CD4-positive, alpha-beta memory T cell (primary cell): ENCODE measurements around the gene SINHCAF. TPM values are rescaled to one million over a fixed set of nuclear protein-coding genes. Genes with fewer than 3 reads are reported as not detected.
"Not testable (repeated sequence)": the region's sequence is repeated elsewhere in the genome, so short reads cannot be mapped to it uniquely, and the experiment has no call there.

ENCODE experiments used
- CTCF ChIA-PET: fragments of 350-600 bp; sonication (Branson Sonifier 250); formaldehyde crosslinking; loops from one replicate; lab custom pipeline; 2021; ENCODE audit warnings: inconsistent platforms; ENCODE audit not compliant: partially characterized antibody; lab: Charles Lee
- POLR2A ChIA-PET: fragments of 350-600 bp; sonication (Branson Sonifier 250); formaldehyde crosslinking; loops from one replicate; lab custom pipeline; 2021; ENCODE audit not compliant: partially characterized antibody; lab: Charles Lee
- DNase-seq, 5 donors: peaks; one replicate each; pipeline versions ENCODE4 v3.0.0 to v3.0.0-alpha.2; 2020 to 2022; ENCODE audit warnings: mixed read lengths in 1 of 5
- H3K27ac ChIP-seq: one replicate; pipeline ENCODE4 v1.7.0; 2013; ENCODE audit warnings: low read depth, low read length
- H3K27me3 ChIP-seq: 2 replicates; pipeline ENCODE4 v1.7.0; 2013; ENCODE audit warnings: mild to moderate bottlenecking, low read length, moderate library complexity; ENCODE audit not compliant: insufficient read depth
- H3K36me3 ChIP-seq: 2 replicates; pipeline ENCODE4 v1.7.0; 2013; ENCODE audit warnings: mild to moderate bottlenecking, low read length, moderate library complexity; ENCODE audit not compliant: insufficient read depth
- H3K4me1 ChIP-seq: 2 replicates; pipeline ENCODE4 v1.7.0; 2013; ENCODE audit warnings: mild to moderate bottlenecking, low read length, moderate library complexity; ENCODE audit not compliant: insufficient read depth
- H3K4me3 ChIP-seq, 2 donors: one replicate each; pipeline ENCODE4 v1.7.0; 2013; ENCODE audit warnings: low read length in 2 of 2, mild to moderate bottlenecking in 1 of 2
- H3K9me3 ChIP-seq, 2 donors: one replicate each; pipeline ENCODE4 v1.7.0; 2013; ENCODE audit warnings: low read length in 2 of 2, control low read depth in 1 of 2; ENCODE audit not compliant: control insufficient read depth in 1 of 2
- H3K27ac Mint-ChIP-seq, 7 donors: one replicate each; pipeline ENCODE4 v1.8.0; 2020 to 2021; ENCODE audit warnings: mixed read lengths in 7 of 7, mild to moderate bottlenecking in 6 of 7, inconsistent platforms in 3 of 7, moderate library complexity in 3 of 7
- H3K27me3 Mint-ChIP-seq, 2 donors: one replicate each; pipeline ENCODE4 v1.8.0; 2020 to 2021; ENCODE audit warnings: mixed read lengths in 2 of 2
- H3K36me3 Mint-ChIP-seq, 2 donors: one replicate each; pipeline ENCODE4 v1.8.0; 2020 to 2021; ENCODE audit warnings: mixed read lengths in 2 of 2, inconsistent platforms in 1 of 2, mild to moderate bottlenecking in 1 of 2
- H3K4me1 Mint-ChIP-seq, 4 donors: one replicate each; pipeline ENCODE4 v1.8.0; 2020 to 2021; ENCODE audit warnings: mixed read lengths in 4 of 4, mild to moderate bottlenecking in 1 of 4
- H3K4me3 Mint-ChIP-seq, 8 donors: one replicate each; pipeline ENCODE4 v1.8.0; 2020 to 2021; ENCODE audit warnings: mixed read lengths in 8 of 8, mild to moderate bottlenecking in 7 of 8, moderate library complexity in 6 of 8, inconsistent platforms in 3 of 8
- H3K9me3 Mint-ChIP-seq, 8 donors: one replicate each; pipeline ENCODE4 v1.8.0; 2020 to 2021; ENCODE audit warnings: mixed read lengths in 8 of 8, mild to moderate bottlenecking in 5 of 8, inconsistent platforms in 3 of 8, moderate library complexity in 1 of 8
- intact Hi-C: fragments of 100-400 bp; cut with micrococcal nuclease; formaldehyde crosslinking; loops from one replicate; pipeline ENCODE4 v1.15.1; 2023
- polyA plus RNA-seq, 2 donors: library from polyadenylated mRNA; unstranded; fragments of 300-500 nt; fragmentation: Illumina TruSeq; gene quantifications; one replicate each; pipeline ENCODE4 v1.2.3, GENCODE V29; 2021
- total RNA-seq, 2 experiments: library from RNA; stranded (reverse); gene quantifications; one replicate each; pipeline ENCODE4 v1.2.3, GENCODE V29; 2021

SINHCAF gene
- total and polyA plus RNA-seq, 4 experiments from 2014 or later, result 69.6 to 98.5 (median 92.2) TPM

GRCh38 chr12:31278424-31278823 is 47.5 kb downstream of the SINHCAF start:
- Histone ChIP-seq H3K36me3 (peaks cover 16% of the 10 kb centered on the region), H3K27me3 (no peaks in the 10 kb centered on the region), H3K4me1 (no peaks in the 10 kb centered on the region), H3K9me3 (no peaks in the 10 kb centered on the region), H3K4me3 (no peak overlapping the region), H3K27ac (no peak overlapping the region)
- H3K36me3 Mint-ChIP-seq, result peaks cover 28 to 49% of the 10 kb centered on the region in 2 donors
- no peaks in the 10 kb centered on the region for H3K27me3 Mint-ChIP-seq
- H3K4me3 Mint-ChIP-seq, result no peak overlapping the region
- no peaks in the 10 kb centered on the region for H3K9me3 Mint-ChIP-seq
- peaks cover 0 to 1% (median 0%) of the 10 kb centered on the region in 4 donors for H3K4me1 Mint-ChIP-seq
- intact Hi-C loops, result no loop called here
- peak overlapping the region in 3 of 7 donors; percentile 15 to 57 (median 23) for H3K27ac Mint-ChIP-seq
- DNase-seq, result no peak
- ChIA-PET CTCF (interaction anchor here (0.6 to 1.1 kb wide), 3 partner anchors 10 to 108 kb away, joined by 3 to 6 read pairs (median 3); no protein-coding TSS in a partner anchor), POLR2A (no interaction called here)

- no peaks in the 10 kb centered on the region for H3K4me1 ChIP-seq
- H3K27ac ChIP-seq, result no peak overlapping the region
- no peaks in the 10 kb centered on the region for H3K9me3 ChIP-seq
- no peak overlapping the region for H3K4me3 Mint-ChIP-seq
- no peaks in the 10 kb centered on the region for H3K9me3 Mint-ChIP-seq
- peaks cover 0 to 1% (median 0%) of the 10 kb centered on the region in 4 donors for H3K4me1 Mint-ChIP-seq
- intact Hi-C loops, result no loop called here
- peaks cover 22 to 41% of the 10 kb centered on the region in 2 donors for H3K36me3 Mint-ChIP-seq
- ChIA-PET POLR2A (no interaction called here), CTCF (interaction anchor here (2.4 kb wide), 1 partner anchor 11 kb away, joined by 6 read pairs; no protein-coding TSS in a partner anchor)
- no peaks in the 10 kb centered on the region for H3K27me3 ChIP-seq
- DNase-seq, result no peak
- H3K27me3 Mint-ChIP-seq, result no peaks in the 10 kb centered on the region
- H3K36me3 ChIP-seq, result peaks cover 10% of the 10 kb centered on the region
- no peak overlapping the region for H3K4me3 ChIP-seq
- peak overlapping the region in 4 of 7 donors; percentile 3 to 73 (median 22) for H3K27ac Mint-ChIP-seq
These were observed 48.9 kb downstream of the SINHCAF start for GRCh38 chr12:31277081-31277480.

- intact Hi-C loops, result no loop called here
- peaks cover 18 to 40% of the 10 kb centered on the region in 2 donors for H3K36me3 Mint-ChIP-seq
- no peaks in the 10 kb centered on the region for H3K27me3 Mint-ChIP-seq
- H3K36me3 ChIP-seq, result peaks cover 9% of the 10 kb centered on the region
- no peak for DNase-seq
- H3K27ac Mint-ChIP-seq, result no peak overlapping the region
- no peak overlapping the region for H3K27ac ChIP-seq
- H3K9me3 Mint-ChIP-seq, result no peaks in the 10 kb centered on the region
- ChIA-PET CTCF (interaction anchor here (1.0 to 2.4 kb wide), 4 partner anchors 9 to 431 kb away, joined by 3 to 8 read pairs (median 5); no protein-coding TSS in a partner anchor), POLR2A (no interaction called here)
- H3K4me1 ChIP-seq, result no peaks in the 10 kb centered on the region
- no peak overlapping the region for H3K4me3 Mint-ChIP-seq
- no peaks in the 10 kb centered on the region for H3K9me3 ChIP-seq
- no peak overlapping the region for H3K4me3 ChIP-seq
- H3K27me3 ChIP-seq, result no peaks in the 10 kb centered on the region
- H3K4me1 Mint-ChIP-seq, result peaks cover 0 to 4% (median 0%) of the 10 kb centered on the region in 4 donors
These were observed 50.5 kb downstream of the SINHCAF start for GRCh38 chr12:31275491-31275890.

- no peaks in the 10 kb centered on the region for H3K4me1 ChIP-seq
- no peak overlapping the region for H3K27ac ChIP-seq
- no peaks in the 10 kb centered on the region for H3K9me3 ChIP-seq
- ChIA-PET CTCF (interaction anchor here (0.7 to 4.2 kb wide), 8 partner anchors 9 to 430 kb away, joined by 3 to 34 read pairs (median 5); no protein-coding TSS in a partner anchor), POLR2A (no interaction called here)
- Mint-ChIP-seq H3K4me3 (no peak overlapping the region), H3K27ac (peak overlapping the region in 2 of 7 donors; percentile 14 to 44), H3K36me3 (peaks cover 13 to 34% of the 10 kb centered on the region in 2 donors), H3K9me3 (no peaks in the 10 kb centered on the region), H3K4me1 (peaks cover 0 to 4% (median 0%) of the 10 kb centered on the region in 4 donors), H3K27me3 (no peaks in the 10 kb centered on the region)
- no peak overlapping the region for H3K4me3 ChIP-seq
- peaks cover 3% of the 10 kb centered on the region for H3K36me3 ChIP-seq
- intact Hi-C loops, result loop anchor here (5.0 kb wide), 1 partner anchor 157 kb away; no protein-coding TSS in a partner anchor
- H3K27me3 ChIP-seq, result no peaks in the 10 kb centered on the region
- no peak for DNase-seq
These were observed 51.2 kb downstream of the SINHCAF start for GRCh38 chr12:31274520-31275300.

- POLR2A ChIA-PET, H3K4me3 ChIP-seq, H3K27ac ChIP-seq, H3K4me1 ChIP-seq, H3K4me1 Mint-ChIP-seq, H3K9me3 ChIP-seq, H3K9me3 Mint-ChIP-seq, H3K27me3 ChIP-seq, DNase-seq, H3K36me3 ChIP-seq, H3K4me3 Mint-ChIP-seq, H3K27me3 Mint-ChIP-seq: not testable (repeated sequence)
- CTCF ChIA-PET, result interaction anchor here (3.1 to 4.2 kb wide), 5 partner anchors 18 to 424 kb away, joined by 26 to 68 read pairs (median 39); no protein-coding TSS in a partner anchor
- peak overlapping the region in 1 of 7 donors; percentile 25 for H3K27ac Mint-ChIP-seq
- H3K36me3 Mint-ChIP-seq, result peaks cover 13 to 28% of the 10 kb centered on the region in 2 donors
- intact Hi-C loops, result loop anchor here (5.0 kb wide), 1 partner anchor 156 kb away; no protein-coding TSS in a partner anchor
These were observed 52.2 kb downstream of the SINHCAF start for GRCh38 chr12:31273794-31274193.

GRCh38 chr12:31272607-31273225 is 53.2 kb downstream of the SINHCAF start:
- no peaks in the 10 kb centered on the region for H3K27me3 ChIP-seq
- Mint-ChIP-seq H3K9me3 (no peaks in the 10 kb centered on the region), H3K4me3 (no peak overlapping the region), H3K4me1 (peaks cover 0 to 4% (median 0%) of the 10 kb centered on the region in 4 donors), H3K27me3 (no peaks in the 10 kb centered on the region), H3K36me3 (peaks cover 6 to 20% of the 10 kb centered on the region in 2 donors), H3K27ac (no peak overlapping the region)
- no peaks in the 10 kb centered on the region for H3K36me3 ChIP-seq
- intact Hi-C loops, result loop anchor here (1.0 to 5.0 kb wide), 3 partner anchors 155 to 425 kb away; no protein-coding TSS in a partner anchor
- POLR2A ChIA-PET, result no interaction called here
- CTCF ChIA-PET, result interaction anchor here (0.6 to 4.2 kb wide), 27 partner anchors 9 to 1091 kb away, joined by 3 to 68 read pairs (median 11); no protein-coding TSS in a partner anchor
- H3K27ac ChIP-seq, result no peak overlapping the region
- no peaks in the 10 kb centered on the region for H3K9me3 ChIP-seq
- no peaks in the 10 kb centered on the region for H3K4me1 ChIP-seq
- no peak overlapping the region for H3K4me3 ChIP-seq
- no peak for DNase-seq

GRCh38 chr12:31267966-31268365 is 58.0 kb downstream of the SINHCAF start:
- CTCF ChIA-PET, result interaction anchor here (1.0 kb wide), 1 partner anchor 422 kb away, joined by 3 read pairs; no protein-coding TSS in a partner anchor

More at GRCh38 chr12:31267966-31268365, 58.0 kb downstream of the SINHCAF start:
- no peaks in the 10 kb centered on the region for H3K9me3 Mint-ChIP-seq
- Histone ChIP-seq H3K4me1 (no peaks in the 10 kb centered on the region), H3K36me3 (no peaks in the 10 kb centered on the region), H3K9me3 (no peaks in the 10 kb centered on the region), H3K27me3 (no peaks in the 10 kb centered on the region), H3K27ac (no peak overlapping the region), H3K4me3 (no peak overlapping the region)
- no peak overlapping the region for H3K4me3 Mint-ChIP-seq
- POLR2A ChIA-PET, result no interaction called here
- H3K27ac Mint-ChIP-seq, result no peak overlapping the region
- peaks cover 0 to 4% of the 10 kb centered on the region in 2 donors for H3K36me3 Mint-ChIP-seq
- intact Hi-C loops, result no loop called here
- peaks cover 0 to 3% (median 0%) of the 10 kb centered on the region in 4 donors for H3K4me1 Mint-ChIP-seq
- no peak for DNase-seq
- H3K27me3 Mint-ChIP-seq, result no peaks in the 10 kb centered on the region
